DMS153 (cell line): Measurements from ENCODE around the gene PSMA3.

Source experiments
- DNase-seq: peaks from one replicate; lab custom pipeline; 2025; lab: John Stamatoyannopoulos, UW

PSMA3 gene

GRCh38 chr14:58272588-58273372 lies 28.1 kb downstream of the PSMA3 start:
- no peak for DNase-seq

DNA sequence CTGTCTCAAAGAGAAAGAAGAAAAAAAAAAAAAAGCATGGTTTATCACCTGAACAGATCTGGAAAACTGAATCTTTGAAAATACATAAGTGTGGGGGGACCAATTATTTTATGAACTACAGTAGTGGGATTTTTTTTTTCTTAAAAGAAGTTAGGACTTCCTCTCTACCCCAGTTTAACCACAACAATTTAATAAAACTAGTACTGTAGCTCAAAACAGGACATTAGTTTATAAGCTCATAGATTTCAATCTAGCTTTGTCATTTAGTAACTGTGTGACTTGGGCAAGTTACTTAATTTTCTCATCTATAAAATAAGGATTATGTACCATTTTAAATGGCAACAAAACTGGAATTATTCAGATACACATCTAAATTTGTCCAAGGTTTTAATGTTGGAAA lies 30.2 kb downstream of the PSMA3 start:
- DNase-seq: no peak

GRCh38 chr14:58275527-58276190 lies 31.0 kb downstream of the PSMA3 start:
- DNase-seq: no peak

- no peak for DNase-seq
These were observed 31.6 kb downstream of the PSMA3 start for GRCh38 chr14:58276208-58276607.

DNA sequence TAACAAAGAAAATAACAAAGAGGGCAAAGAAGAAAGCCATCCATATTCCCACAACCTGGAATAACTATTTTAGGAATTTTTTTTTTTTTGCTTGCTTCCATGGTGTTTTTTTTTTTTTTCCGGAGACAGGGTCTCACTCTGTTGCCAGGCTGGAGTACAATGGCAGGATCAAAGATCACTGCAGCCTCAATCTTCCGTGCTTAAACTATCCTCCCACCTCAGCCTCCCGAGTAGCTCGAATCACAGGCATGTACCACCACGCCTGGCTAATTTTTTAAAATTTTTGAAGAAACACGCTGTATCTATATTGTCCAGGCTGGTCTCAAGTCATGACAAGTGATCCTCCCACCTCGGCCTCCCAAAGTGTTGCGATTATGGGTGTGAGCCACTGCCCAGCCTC lies 33.5 kb downstream of the PSMA3 start:
- DNase-seq: no peak

DNA sequence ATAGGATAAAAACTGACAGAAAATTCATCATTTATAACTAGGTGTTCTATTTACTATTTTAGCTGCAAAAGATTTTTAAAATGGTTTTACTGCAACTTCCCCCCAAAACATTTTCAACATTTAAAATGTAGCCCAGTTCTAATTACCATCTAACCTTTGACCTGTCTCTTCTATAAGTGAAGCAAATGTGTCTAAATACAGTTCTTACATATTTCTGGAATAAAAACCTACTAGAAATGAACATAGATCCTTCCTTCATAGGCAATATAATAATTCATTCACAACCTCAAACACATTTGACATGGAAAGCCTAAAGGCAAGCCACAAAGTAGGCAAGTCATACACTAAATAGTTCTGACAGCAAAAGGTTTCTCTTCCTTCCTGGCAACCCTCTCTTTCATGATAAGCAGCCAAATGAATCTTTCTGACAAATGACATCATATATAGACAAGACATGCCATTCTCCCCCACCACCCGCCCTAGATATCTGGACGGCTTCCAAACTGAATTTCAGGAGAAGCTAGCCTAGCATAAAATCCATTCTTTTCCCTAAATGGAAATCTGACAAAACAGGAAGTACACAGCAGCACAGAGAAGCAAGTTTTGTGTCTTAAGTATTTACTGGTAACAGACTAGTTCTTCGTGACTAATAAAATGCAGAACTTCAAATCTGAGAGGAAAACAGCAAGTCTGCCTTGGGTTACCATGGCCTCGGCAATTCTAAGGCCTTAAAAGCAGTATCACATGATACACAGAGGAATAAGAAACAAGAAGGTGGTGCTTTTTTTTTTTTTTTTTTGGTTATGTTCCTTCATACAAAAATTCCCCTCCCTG lies 36.5 kb downstream of the PSMA3 start:
- peak; percentile 7 for DNase-seq

DNA sequence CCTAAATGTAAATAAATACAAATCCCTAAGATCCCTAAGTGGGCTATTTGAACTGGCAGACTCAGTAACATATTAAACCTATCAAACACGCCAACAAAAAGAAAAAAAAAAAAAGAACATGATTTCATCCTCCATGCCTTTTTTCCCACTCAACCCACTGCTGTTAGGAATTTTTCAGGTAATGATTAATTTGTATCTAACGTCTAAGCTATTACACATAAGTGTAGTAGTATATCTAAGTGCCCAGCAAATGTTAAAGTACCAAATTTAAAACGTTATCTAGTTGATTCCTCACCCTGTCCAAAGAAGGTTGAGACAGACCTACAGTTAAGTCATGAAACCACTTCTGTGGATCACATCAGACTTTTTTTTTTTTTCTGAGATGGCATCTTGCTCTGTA lies 37.3 kb downstream of the PSMA3 start:
- no peak for DNase-seq

DNA sequence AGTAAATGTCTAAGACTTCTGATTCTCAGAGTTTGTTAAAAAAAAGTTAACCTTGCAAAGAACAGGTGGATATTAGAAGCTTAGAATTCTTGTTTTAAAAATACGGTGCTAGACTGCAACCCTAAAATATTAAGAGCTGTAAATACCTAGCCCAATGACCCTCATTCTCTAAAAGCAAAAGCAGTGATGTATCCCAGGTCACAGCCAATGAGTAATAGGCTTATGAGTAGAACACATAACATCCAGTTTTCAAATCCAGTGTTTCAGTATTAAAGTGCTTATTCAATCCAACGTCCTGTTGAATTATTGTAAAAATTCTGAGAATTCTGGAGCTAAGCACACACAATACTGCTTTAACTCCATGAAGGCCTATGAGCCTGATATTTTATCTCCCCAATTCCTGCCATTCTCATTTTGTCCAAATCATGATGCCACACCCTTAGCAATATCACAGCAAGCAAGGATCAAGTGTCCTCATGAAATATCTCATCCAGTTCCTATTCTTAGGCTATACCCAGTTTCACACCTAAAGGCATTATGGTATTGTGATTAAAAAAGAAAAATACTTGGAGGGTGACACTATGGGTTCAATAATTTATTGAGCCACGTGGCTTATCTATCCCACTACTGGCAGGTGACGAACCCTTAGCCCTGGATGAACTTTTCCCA lies 38.4 kb downstream of the PSMA3 start:
- no peak for DNase-seq

GRCh38 chr14:58283730-58284129 lies 39.1 kb downstream of the PSMA3 start:
- no peak for DNase-seq

GRCh38 chr14:58285132-58285531 lies 40.5 kb downstream of the PSMA3 start:
- no peak for DNase-seq

- DNase-seq: no peak
These were observed 43.0 kb downstream of the PSMA3 start for GRCh38 chr14:58287607-58288042.

- DNase-seq: no peak
These were observed 43.6 kb downstream of the PSMA3 start for GRCh38 chr14:58288106-58288792.

DNA sequence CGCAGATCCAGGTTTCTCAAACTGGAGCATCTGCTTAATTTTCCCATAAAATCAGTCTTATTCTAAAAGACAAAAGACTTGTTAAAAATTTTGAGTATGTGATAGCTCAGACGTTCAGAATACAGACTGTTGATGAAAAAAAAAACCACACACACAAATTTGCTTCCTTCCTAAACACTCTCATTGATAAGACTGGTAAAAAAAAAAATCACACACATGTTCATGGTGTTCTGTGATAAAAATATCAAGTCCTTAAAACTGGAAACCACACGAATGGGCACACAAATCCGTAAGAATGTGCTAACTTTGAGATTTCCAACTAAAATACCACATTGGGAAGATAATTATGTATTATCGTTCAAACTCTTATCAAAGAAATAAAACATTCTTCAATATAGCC lies 47.0 kb downstream of the PSMA3 start:
- DNase-seq: no peak

DNA sequence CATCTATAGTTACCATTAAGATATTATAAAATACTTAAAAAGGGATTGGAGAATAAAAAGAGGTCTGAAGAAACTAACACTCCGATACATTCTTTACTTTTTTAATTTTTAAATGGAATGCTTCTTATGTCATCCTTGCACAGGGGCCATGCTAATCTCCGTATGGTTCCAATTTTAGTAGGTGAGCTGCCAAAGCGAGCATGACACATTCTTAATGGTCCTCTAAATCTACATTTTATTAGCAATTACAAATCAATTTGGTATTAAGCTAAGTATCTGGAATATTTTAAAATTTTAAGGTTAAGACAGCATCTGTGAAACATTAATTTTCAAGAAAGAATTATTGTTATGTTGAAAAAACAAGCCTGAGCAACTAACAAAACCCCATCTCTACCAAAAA lies 47.5 kb downstream of the PSMA3 start:
- DNase-seq: no peak

DNA sequence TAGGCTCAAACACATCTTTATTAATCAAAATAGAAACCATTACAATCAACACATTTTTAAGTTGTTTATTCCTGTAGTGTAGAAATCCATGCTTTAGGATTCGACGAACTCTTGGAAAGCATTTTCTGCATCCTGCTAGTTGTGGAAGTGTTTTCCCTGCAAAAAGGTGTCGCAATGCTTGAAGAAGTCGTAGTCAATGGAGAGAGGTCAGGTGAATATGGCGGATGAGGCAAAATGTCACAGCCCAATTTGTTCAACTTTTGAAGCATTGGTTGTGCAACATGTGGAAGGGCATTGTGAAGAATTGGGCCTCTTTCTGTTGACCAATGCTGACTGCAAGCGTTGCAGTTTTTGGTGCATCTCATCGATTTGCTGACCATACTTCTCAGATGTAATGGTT lies 49.6 kb downstream of the PSMA3 start:
- DNase-seq: no peak

GRCh38 chr14:58296726-58297125 lies 52.1 kb downstream of the PSMA3 start:
- DNase-seq: no peak

DNA sequence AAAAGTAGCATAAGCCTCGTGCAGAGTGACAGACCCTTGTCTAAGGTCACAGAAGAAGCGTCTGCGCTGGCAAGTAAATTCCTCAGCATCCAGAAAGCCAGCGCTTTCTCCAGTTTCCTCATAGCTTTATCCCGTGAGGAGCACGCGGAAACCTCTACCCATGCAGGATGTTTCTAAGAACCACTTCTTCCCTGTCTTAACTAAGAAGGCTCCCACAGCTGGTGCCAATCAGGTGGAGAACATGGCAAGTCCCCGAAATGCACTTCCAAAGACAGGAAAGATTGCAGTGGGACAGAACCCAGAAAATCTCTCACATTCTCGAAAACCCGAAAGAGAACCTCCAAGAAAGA lies 52.7 kb downstream of the PSMA3 start:
- no peak for DNase-seq

- DNase-seq: peak; percentile 100
These were observed 53.3 kb downstream of the PSMA3 start for GRCh38 chr14:58297762-58298476.

DNA sequence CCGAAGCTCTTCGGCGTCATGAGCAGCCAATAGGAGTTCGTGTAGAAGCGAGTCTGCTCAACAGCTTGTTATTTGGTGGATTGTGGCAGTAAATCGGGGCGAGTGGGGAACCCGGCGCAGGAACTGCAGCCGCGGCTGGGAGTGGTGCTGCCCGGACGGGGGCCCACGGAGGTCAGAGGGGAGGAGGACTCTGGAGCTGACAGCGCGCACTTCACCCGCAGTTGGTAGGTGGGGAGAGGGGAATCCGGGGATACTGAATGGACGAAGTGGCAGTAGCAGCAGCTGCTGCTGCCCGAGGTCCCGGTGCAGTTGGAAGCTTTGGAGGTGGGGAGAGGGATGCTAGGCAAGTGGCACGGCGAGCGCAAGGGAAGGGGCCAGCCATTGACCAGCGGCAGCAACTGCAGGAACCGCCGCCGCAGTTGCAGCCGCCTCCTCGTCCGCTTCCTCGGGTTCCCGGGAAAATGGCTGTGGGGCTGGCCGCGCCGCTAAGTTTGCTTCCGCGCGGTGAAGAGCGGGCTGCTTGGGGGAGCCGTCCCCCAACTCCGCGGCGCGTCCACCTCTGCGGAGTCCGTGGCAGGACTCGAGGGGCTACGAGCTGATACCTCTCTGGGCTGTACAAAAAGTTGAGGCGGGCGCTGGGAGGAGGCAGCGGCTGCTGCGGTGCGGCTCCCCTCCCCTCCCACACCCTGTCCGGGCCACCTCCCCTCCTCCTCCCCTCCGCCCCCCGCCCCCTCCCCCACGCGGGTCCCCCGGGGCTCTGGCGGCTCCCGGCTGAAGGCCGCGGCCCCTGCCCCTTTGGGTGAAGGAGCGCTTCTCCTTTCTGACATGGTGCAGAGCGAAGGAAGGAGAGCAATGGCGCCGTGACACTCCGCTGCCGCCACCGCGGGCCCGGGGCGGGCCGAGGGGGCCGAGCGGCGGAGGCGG lies 54.1 kb downstream of the PSMA3 start, which contains the start of gene ARID4A:
Gene ARID4A (plus strand): TSS at position 79 of the 924 bp plus-strand sequence. CDS start 1,300 bp downstream, outside the sequence.
- no peak for DNase-seq
